OCI-M2 (cell line): ENCODE results near the gene FAM118A.
"Not testable (repeated sequence)": the region's sequence is repeated elsewhere in the genome, so short reads cannot be mapped to it uniquely, and the experiment has no call there.

Source experiments
- DNase-seq: peaks from one replicate; lab custom pipeline; 2025; ENCODE audit not compliant: unreplicated experiment; lab: John Stamatoyannopoulos, UW

Gene FAM118A

GRCh38 chr22:45308957-45309421, 745 bp upstream of the FAM118A start:
- no peak for DNase-seq

GRCh38 chr22:45310331-45310976, 720 bp downstream of the FAM118A start:
- no peak for DNase-seq

- DNase-seq = no peak
Observed at GRCh38 chr22:45310977-45311531, 1.3 kb downstream of the FAM118A start.

- no peak for DNase-seq
Observed at GRCh38 chr22:45312415-45312814, 2.7 kb downstream of the FAM118A start.

GRCh38 chr22:45312856-45313255, 3.1 kb downstream of the FAM118A start:
- no peak for DNase-seq

- DNase-seq = peak; percentile 36
Observed at GRCh38 chr22:45314054-45314721, 4.5 kb downstream of the FAM118A start.

GRCh38 chr22:45314786-45315185, 5.1 kb downstream of the FAM118A start:
- DNase-seq = no peak

- no peak for DNase-seq
Observed at GRCh38 chr22:45316796-45317526, 7.2 kb downstream of the FAM118A start.

- no peak for DNase-seq
Observed at GRCh38 chr22:45317551-45318167, 7.9 kb downstream of the FAM118A start.

- no peak for DNase-seq
Observed at GRCh38 chr22:45318168-45318557, 8.4 kb downstream of the FAM118A start.

GRCh38 chr22:45318558-45319323, 9.0 kb downstream of the FAM118A start:
- DNase-seq = no peak

GRCh38 chr22:45319324-45319685, 9.6 kb downstream of the FAM118A start:
- no peak for DNase-seq

- DNase-seq = no peak
Observed at GRCh38 chr22:45320357-45320976, 10.7 kb downstream of the FAM118A start.

GRCh38 chr22:45321827-45322226, 12.1 kb downstream of the FAM118A start:
- DNase-seq = no peak

GRCh38 chr22:45322873-45323525, 13.3 kb downstream of the FAM118A start:
- DNase-seq = no peak

GRCh38 chr22:45323695-45324094, 14.0 kb downstream of the FAM118A start:
- no peak for DNase-seq

- no peak for DNase-seq
Observed at GRCh38 chr22:45324311-45324711, 14.6 kb downstream of the FAM118A start.

GRCh38 chr22:45328261-45328660, 18.5 kb downstream of the FAM118A start:
- not testable (repeated sequence) for DNase-seq

GRCh38 chr22:45328822-45329529, 19.2 kb downstream of the FAM118A start:
- no peak for DNase-seq
